ENCODE results near the gene SMPD3. TPM values are rescaled to one million over a fixed set of nuclear protein-coding genes. Genes with fewer than 3 reads are reported as not detected.

The SMPD3 gene
- total RNA-seq, 2 experiments from 2014 or later = 0.89 to 1.1 TPM

DNA sequence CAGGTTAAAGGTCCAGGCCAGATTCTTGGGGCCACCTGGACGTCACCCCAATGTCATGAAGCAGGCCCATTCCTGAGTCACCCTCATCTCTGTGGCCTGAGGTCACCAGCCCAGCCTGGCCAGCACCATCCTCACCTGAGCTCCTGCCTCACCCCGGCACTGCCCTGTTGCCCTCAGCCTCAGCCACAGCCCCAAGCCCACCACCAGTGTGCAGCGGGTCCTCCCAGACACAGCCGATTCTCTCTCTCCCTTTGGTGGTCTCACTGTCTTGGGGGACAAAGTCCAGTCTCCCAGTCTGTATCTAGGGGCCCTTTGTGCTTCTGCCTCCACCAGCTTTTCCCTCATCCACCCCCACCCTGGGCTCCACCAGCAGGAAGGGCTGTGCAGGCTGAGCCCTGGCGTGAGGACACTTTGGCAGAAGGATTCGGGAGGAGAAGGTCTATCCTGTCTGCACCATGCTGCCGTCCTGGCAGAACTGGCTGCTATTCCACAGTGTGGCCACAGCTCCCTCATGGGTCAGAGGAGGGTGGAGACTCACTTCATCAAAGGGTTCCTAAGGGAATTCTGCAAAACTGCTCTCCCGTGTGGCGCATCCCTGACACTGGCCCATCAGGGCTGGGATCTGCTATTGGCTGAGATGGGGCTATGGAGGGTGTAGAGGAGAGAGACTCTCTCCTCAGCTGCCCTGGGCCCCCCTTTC is 73.2 kb downstream of the SMPD3 start:
- Mint-ChIP-seq H3K4me3 (no peak overlapping the region), H3K36me3 (ENCODE audit: low read depth) (no peaks in the 10 kb centered on the region)
- POLR2A ChIA-PET = no interaction called here

DNA sequence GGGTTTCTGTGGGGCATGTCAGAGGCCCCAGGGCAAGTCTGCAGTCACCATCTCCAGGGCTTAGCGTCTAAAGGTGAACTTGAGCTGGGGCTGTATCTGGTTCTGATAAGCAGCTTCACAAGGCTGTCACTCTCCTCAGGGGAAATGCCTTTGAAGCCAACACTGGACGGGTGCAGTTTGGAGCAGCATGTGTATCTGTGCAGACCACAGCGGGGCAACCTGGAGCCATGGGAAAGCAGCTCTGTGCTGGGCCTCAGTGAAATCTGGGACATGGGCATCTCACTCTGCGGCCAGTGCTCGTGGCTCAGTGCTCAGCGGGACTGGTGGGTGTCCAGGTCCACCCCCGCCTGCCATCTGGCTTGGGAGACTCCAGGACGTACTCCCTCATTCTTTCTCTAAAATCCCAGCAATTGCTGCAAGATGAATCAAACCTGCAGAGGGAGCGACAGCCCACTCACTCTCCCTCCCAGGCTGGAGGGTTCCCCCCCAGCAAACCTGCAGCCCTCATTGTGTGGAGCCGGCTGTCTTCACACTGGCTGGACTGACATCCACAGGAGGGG is 74.0 kb downstream of the SMPD3 start:
- DNase-seq = no peak
- Histone ChIP-seq H3K36me3 (ENCODE audit: insufficient read depth, low read length) (no peaks in the 10 kb centered on the region), H3K27ac (ENCODE audit: low read depth in 1 of 2, low read length in 2 of 2) (no peak overlapping the region), H3K4me1 (ENCODE audit: insufficient read depth, low read length) (peaks cover 31% of the 10 kb centered on the region), H3K9me3 (ENCODE audit: control insufficient read depth in 1 of 2, insufficient read depth in 1 of 2, low read length in 2 of 2) (no peaks in the 10 kb centered on the region), H3K27me3 (ENCODE audit: control insufficient read depth in 1 of 2, insufficient read depth in 2 of 2, low read length in 2 of 2) (no peaks in the 10 kb centered on the region), H3K4me3 (ENCODE audit: low read length) (no peak overlapping the region)
- Mint-ChIP-seq H3K27ac (no peak overlapping the region), H3K4me3 (no peak overlapping the region), H3K27me3 (no peaks in the 10 kb centered on the region), H3K9me3 (no peaks in the 10 kb centered on the region), H3K36me3 (ENCODE audit: low read depth) (no peaks in the 10 kb centered on the region), H3K4me1 (ENCODE audit: low read depth) (peaks cover 28% of the 10 kb centered on the region)
- TF ChIP-seq, protein P1, sequence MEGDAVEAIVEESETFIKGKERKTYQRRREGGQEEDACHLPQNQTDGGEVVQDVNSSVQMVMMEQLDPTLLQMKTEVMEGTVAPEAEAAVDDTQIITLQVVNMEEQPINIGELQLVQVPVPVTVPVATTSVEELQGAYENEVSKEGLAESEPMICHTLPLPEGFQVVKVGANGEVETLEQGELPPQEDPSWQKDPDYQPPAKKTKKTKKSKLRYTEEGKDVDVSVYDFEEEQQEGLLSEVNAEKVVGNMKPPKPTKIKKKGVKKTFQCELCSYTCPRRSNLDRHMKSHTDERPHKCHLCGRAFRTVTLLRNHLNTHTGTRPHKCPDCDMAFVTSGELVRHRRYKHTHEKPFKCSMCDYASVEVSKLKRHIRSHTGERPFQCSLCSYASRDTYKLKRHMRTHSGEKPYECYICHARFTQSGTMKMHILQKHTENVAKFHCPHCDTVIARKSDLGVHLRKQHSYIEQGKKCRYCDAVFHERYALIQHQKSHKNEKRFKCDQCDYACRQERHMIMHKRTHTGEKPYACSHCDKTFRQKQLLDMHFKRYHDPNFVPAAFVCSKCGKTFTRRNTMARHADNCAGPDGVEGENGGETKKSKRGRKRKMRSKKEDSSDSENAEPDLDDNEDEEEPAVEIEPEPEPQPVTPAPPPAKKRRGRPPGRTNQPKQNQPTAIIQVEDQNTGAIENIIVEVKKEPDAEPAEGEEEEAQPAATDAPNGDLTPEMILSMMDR (IDR thresholded peaks at IDR 0.05) = no peak
- ATAC-seq (ENCODE audit: poor library complexity) = no peak
- intact Hi-C loops (cut with DNase I, micrococcal nuclease) = no loop called here
- CTCF ChIA-PET = interaction anchor here (0.6 kb wide), 1 partner anchor 785 kb away, joined by 3 read pairs; no protein-coding TSS in a partner anchor
- POLR2A ChIA-PET = interaction anchor here (0.5 kb wide), 1 partner anchor 190 kb away, joined by 3 read pairs; no protein-coding TSS in a partner anchor

More for the DNA sequence above, 73.2 kb downstream of the SMPD3 start:
- no peaks in the 10 kb centered on the region for H3K36me3 ChIP-seq (ENCODE audit: insufficient read depth, low read length)
- no peak for ATAC-seq (ENCODE audit: poor library complexity)
- Mint-ChIP-seq H3K9me3 (no peaks in the 10 kb centered on the region), H3K4me1 (ENCODE audit: low read depth) (peaks cover 27% of the 10 kb centered on the region), H3K27me3 (no peaks in the 10 kb centered on the region), H3K27ac (no peak overlapping the region)
- no peaks in the 10 kb centered on the region for H3K27me3 ChIP-seq (ENCODE audit: control insufficient read depth in 1 of 2, insufficient read depth in 2 of 2, low read length in 2 of 2)
- DNase-seq = no peak
- no peaks in the 10 kb centered on the region for H3K9me3 ChIP-seq (ENCODE audit: control insufficient read depth in 1 of 2, insufficient read depth in 1 of 2, low read length in 2 of 2)
- no peak overlapping the region for H3K4me3 ChIP-seq (ENCODE audit: low read length)
- CTCF ChIA-PET = no interaction called here
- intact Hi-C loops (cut with DNase I, micrococcal nuclease) = no loop called here
- H3K4me1 ChIP-seq (ENCODE audit: insufficient read depth, low read length) = peaks cover 31% of the 10 kb centered on the region
- no peak overlapping the region for H3K27ac ChIP-seq (ENCODE audit: low read depth in 1 of 2, low read length in 2 of 2)
- TF ChIP-seq, protein P1 (IDR thresholded peaks at IDR 0.05) = no peak

DNA sequence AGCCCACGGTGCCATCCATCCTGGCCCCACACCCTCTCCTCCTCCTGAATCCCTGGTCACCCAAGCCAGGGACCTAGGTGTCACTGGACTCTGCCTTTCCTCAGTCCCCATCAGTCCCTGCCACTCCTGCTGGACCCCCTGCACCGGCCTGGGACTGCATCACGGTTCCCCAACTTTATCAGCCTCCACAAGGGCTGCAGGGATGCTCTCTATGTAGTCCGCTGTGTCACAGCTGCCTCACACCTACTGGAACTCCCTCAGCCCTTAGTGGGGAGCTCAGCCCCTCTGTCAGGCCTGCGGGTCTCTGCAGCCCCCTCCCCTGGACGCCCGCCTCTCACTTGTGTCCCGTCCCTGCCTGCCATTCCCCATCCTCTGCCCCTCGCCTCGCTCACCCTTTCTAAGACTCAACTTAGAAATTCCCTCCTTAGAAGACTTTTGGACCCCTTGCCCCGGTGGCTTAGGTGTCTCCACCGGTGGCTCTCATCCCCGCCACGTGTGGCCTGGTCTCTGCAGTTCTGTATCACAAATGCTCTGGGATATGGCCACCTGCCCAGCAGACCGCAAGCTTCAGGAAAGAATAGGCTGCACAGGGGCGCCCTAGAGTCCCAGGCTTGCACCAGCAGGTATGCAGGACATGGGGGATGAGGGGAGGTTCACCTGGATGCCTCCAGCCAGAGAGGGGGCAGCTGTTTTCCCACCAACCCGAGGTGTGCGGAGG is 74.6 kb downstream of the SMPD3 start:
- Histone ChIP-seq H3K27me3 (ENCODE audit: control insufficient read depth in 1 of 2, insufficient read depth in 2 of 2, low read length in 2 of 2) (no peaks in the 10 kb centered on the region), H3K9me3 (ENCODE audit: control insufficient read depth in 1 of 2, insufficient read depth in 1 of 2, low read length in 2 of 2) (no peaks in the 10 kb centered on the region), H3K4me1 (ENCODE audit: insufficient read depth, low read length) (peaks cover 31% of the 10 kb centered on the region), H3K4me3 (ENCODE audit: low read length) (no peak overlapping the region), H3K27ac (ENCODE audit: low read depth in 1 of 2, low read length in 2 of 2) (no peak overlapping the region), H3K36me3 (ENCODE audit: insufficient read depth, low read length) (no peaks in the 10 kb centered on the region)
- Mint-ChIP-seq H3K9me3 (no peaks in the 10 kb centered on the region), H3K27me3 (no peaks in the 10 kb centered on the region), H3K4me1 (ENCODE audit: low read depth) (peaks cover 28% of the 10 kb centered on the region), H3K27ac (no peak overlapping the region), H3K36me3 (ENCODE audit: low read depth) (no peaks in the 10 kb centered on the region), H3K4me3 (no peak overlapping the region)
- CTCF ChIA-PET = interaction anchor here (0.6 kb wide), 1 partner anchor 786 kb away, joined by 3 read pairs; no protein-coding TSS in a partner anchor
- ATAC-seq (ENCODE audit: poor library complexity) = no peak
- no peak for DNase-seq
- POLR2A ChIA-PET = interaction anchor here (0.5 kb wide), 1 partner anchor 189 kb away, joined by 3 read pairs; no protein-coding TSS in a partner anchor
- intact Hi-C loops (cut with DNase I, micrococcal nuclease) = no loop called here
- TF ChIP-seq, protein P1 (IDR thresholded peaks at IDR 0.05) = no peak
